Liver (tissue), 3 donors: Measurements from ENCODE around the gene ATG5.

Experiments used
- CTCF ChIP-seq: fragments of 150-350 bp; IDR thresholded peaks from 2 replicates; pipeline ENCODE4 v1.5.1; 2017; ENCODE audit warnings: improper control_type of control experiment, low read depth, low read length; ENCODE audit not compliant: missing input control
- RAD21 ChIP-seq, 2 donors: IDR thresholded peaks; 2 replicates each; pipeline ENCODE4 v1.6.1; 2016; ENCODE audit warnings: antibody characterized with exemption in 2 of 2, mild to moderate bottlenecking in 2 of 2
- SP1 ChIP-seq: IDR thresholded peaks from 2 replicates; pipeline ENCODE4 v1.6.1; 2018; ENCODE audit warnings: antibody characterized with exemption, mild to moderate bottlenecking
- TAF1 ChIP-seq: conservative IDR thresholded peaks from 2 replicates; pipeline ENCODE4 v1.6.1; 2016; ENCODE audit warnings: antibody characterized with exemption, mild to moderate bottlenecking
- YY1 ChIP-seq: IDR thresholded peaks from 2 replicates; pipeline ENCODE4 v1.6.1; 2016; ENCODE audit warnings: antibody characterized with exemption, mild to moderate bottlenecking
- ZBTB33 ChIP-seq: IDR thresholded peaks from 2 replicates; pipeline ENCODE4 v1.6.1; 2016; ENCODE audit warnings: antibody characterized with exemption
- TF ChIP-seq, protein P1 (sequence below): IDR thresholded peaks from 2 replicates; pipeline ENCODE4 v1.6.1; 2016; ENCODE audit warnings: antibody characterized with exemption, mild to moderate bottlenecking
- TF ChIP-seq, protein P2 (sequence below): IDR thresholded peaks from 2 replicates; pipeline ENCODE4 v1.6.1; 2016; ENCODE audit warnings: antibody characterized with exemption
- donor health status: healthy.
- donor health status: healthy.

DNA sequence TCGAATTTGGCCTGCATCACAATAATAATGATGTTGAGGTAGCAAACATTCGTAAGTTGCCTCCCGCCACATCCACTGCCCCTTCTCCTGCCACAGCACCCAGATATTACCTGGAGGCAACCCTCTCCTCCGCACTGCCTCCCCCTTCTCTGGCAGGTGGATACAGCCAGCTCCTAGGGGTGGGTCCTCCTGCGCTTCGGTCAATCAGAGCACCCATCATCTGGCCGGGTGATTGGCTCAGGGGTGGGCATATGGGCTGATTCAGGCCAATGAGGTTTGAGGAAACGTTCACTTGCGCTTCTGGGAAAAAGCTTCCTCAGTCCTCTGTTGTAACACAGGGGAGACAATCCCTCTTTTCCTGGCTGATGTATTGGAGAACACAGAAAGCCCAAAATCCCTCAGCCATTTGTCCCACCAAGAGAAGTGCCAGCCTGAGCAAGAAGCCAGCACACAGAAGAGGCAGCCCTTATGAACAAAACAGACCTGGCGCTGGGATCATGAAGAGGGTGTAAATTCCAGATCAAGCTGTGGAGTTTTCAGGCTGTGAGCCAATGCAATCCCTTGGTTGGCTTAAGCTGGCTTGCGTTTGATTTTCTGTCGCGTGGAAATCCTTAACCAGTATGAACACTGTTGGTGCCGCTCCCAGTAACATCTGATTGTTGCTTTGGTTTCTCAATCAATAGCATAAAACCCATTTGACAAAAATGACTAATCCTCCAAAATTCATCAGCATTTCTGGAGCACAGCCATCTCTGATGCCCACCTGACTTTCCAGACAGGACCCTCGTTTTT lies 157.3 kb downstream of the ATG5 start:
- TF ChIP-seq SP1 (no peak), CTCF (no peak), YY1 (no peak), ZBTB33 (no peak), RAD21 (IDR thresholded peaks at IDR 0.05) (no peak), TAF1 (no peak)
- TF ChIP-seq, protein P1, sequence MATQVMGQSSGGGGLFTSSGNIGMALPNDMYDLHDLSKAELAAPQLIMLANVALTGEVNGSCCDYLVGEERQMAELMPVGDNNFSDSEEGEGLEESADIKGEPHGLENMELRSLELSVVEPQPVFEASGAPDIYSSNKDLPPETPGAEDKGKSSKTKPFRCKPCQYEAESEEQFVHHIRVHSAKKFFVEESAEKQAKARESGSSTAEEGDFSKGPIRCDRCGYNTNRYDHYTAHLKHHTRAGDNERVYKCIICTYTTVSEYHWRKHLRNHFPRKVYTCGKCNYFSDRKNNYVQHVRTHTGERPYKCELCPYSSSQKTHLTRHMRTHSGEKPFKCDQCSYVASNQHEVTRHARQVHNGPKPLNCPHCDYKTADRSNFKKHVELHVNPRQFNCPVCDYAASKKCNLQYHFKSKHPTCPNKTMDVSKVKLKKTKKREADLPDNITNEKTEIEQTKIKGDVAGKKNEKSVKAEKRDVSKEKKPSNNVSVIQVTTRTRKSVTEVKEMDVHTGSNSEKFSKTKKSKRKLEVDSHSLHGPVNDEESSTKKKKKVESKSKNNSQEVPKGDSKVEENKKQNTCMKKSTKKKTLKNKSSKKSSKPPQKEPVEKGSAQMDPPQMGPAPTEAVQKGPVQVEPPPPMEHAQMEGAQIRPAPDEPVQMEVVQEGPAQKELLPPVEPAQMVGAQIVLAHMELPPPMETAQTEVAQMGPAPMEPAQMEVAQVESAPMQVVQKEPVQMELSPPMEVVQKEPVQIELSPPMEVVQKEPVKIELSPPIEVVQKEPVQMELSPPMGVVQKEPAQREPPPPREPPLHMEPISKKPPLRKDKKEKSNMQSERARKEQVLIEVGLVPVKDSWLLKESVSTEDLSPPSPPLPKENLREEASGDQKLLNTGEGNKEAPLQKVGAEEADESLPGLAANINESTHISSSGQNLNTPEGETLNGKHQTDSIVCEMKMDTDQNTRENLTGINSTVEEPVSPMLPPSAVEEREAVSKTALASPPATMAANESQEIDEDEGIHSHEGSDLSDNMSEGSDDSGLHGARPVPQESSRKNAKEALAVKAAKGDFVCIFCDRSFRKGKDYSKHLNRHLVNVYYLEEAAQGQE = no peak
- TF ChIP-seq, protein P2, sequence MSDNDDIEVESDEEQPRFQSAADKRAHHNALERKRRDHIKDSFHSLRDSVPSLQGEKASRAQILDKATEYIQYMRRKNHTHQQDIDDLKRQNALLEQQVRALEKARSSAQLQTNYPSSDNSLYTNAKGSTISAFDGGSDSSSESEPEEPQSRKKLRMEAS = no peak
